Naive B cell (primary cell): ENCODE results near the gene DYNC1H1. TPM values are rescaled to one million over a fixed set of nuclear protein-coding genes. Genes with fewer than 3 reads are reported as not detected.
A peak's percentile ranks its signal among the peaks of the same experiment; 100 is the strongest.

Experiments
- ATAC-seq, 2 donors: fragments of 150-1000 bp; cut with Tn5 transposase; 2 replicates each; pipeline ENCODE4 v1.10.0; 2021; ENCODE audit warnings: low read depth in 2 of 2, mild to moderate bottlenecking in 2 of 2, moderate library complexity in 2 of 2
- DNase-seq: peaks from one replicate; pipeline ENCODE4 v3.0.0; 2022
- H3K27ac Mint-ChIP-seq, 6 donors: one replicate each; pipeline ENCODE4 v1.8.0; 2020 to 2022; ENCODE audit warnings: mild to moderate bottlenecking in 6 of 6, mixed read lengths in 6 of 6, moderate library complexity in 5 of 6, inconsistent platforms in 2 of 6
- H3K27me3 Mint-ChIP-seq, 3 donors: one replicate each; pipeline ENCODE4 v1.8.0; 2021 to 2022; ENCODE audit warnings: mixed read lengths in 3 of 3, mild to moderate bottlenecking in 1 of 3
- H3K36me3 Mint-ChIP-seq, 2 donors: one replicate each; pipeline ENCODE4 v1.8.0; 2020 to 2022; ENCODE audit warnings: mixed read lengths in 2 of 2, inconsistent platforms in 1 of 2, mild to moderate bottlenecking in 1 of 2
- H3K4me1 Mint-ChIP-seq, 3 donors: one replicate each; pipeline ENCODE4 v1.8.0; 2020 to 2022; ENCODE audit warnings: mixed read lengths in 3 of 3, inconsistent platforms in 1 of 3, mild to moderate bottlenecking in 1 of 3, moderate library complexity in 1 of 3
- H3K4me3 Mint-ChIP-seq, 8 donors: one replicate each; pipeline ENCODE4 v1.8.0; 2020 to 2022; ENCODE audit warnings: mild to moderate bottlenecking in 8 of 8, mixed read lengths in 8 of 8, moderate library complexity in 8 of 8, inconsistent platforms in 2 of 8
- H3K9me3 Mint-ChIP-seq, 7 donors: one replicate each; pipeline ENCODE4 v1.8.0; 2020 to 2022; ENCODE audit warnings: mixed read lengths in 7 of 7, mild to moderate bottlenecking in 5 of 7, inconsistent platforms in 2 of 7, moderate library complexity in 1 of 7
- polyA plus RNA-seq, 6 donors: library from polyadenylated mRNA; unstranded; fragments of 300-500 nt; fragmentation: Illumina TruSeq; gene quantifications; one replicate each; pipeline ENCODE4 v1.2.3, GENCODE V29; 2021; ENCODE audit warnings: low read depth in 6 of 6

DYNC1H1 gene
- polyA plus RNA-seq, 6 donors from 2014 or later, result 7.4 to 40.9 (median 27.7) TPM

DNA sequence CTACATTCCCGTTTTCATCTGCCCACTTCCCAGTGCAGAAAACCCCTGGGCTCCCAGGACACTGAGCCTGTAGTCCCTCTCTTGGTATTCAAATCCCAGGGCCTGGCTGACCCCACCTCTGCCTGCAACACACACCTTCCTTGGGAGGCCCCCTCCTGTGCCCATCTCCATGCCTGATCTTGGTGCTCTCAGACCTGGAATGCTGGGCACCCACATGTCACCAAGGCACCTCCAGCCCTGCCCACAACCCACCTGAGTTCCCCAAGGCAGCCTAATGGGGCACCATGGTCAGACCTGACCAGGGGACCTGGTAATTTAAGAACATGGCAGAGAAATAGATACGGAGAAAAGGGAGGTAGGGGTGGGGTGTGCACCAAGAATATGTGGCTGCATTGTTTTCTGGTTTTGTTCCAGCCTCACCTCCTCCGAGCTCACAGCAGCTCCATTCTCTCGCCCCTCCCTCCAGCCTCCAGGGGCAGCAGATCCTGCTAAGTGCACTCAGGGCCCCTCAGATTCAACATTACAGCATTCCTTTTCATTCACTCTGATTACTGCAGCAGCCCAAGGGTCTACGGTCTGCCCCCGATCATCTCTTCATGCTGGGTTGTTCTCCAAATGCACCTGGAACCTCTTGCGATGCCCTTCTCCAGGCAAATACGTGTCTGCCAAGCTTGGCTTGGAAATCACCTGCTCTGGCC is 131.6 kb downstream of the DYNC1H1 start:
- Mint-ChIP-seq H3K27ac (no peak overlapping the region), H3K4me1 (peaks cover under 1 to 7% (median 5%) of the 10 kb centered on the region in 3 donors), H3K9me3 (no peaks in the 10 kb centered on the region), H3K4me3 (peak overlapping the region in 1 of 8 donors; percentile 4), H3K27me3 (no peaks in the 10 kb centered on the region), H3K36me3 (no peaks in the 10 kb centered on the region)
- no peak for DNase-seq
- peak; percentile 21 for ATAC-seq

GRCh38 chr14:102096569-102097188 is 132.3 kb downstream of the DYNC1H1 start:
- Mint-ChIP-seq H3K36me3 (no peaks in the 10 kb centered on the region), H3K27ac (peak overlapping the region in 1 of 6 donors; percentile 82), H3K4me1 (peaks cover 0 to 6% (median 5%) of the 10 kb centered on the region in 3 donors), H3K9me3 (no peaks in the 10 kb centered on the region), H3K27me3 (no peaks in the 10 kb centered on the region), H3K4me3 (peak overlapping the region in 1 of 8 donors; percentile 4)
- DNase-seq (peak; percentile 42), ATAC-seq (peak; percentile 63 to 81)

DNA sequence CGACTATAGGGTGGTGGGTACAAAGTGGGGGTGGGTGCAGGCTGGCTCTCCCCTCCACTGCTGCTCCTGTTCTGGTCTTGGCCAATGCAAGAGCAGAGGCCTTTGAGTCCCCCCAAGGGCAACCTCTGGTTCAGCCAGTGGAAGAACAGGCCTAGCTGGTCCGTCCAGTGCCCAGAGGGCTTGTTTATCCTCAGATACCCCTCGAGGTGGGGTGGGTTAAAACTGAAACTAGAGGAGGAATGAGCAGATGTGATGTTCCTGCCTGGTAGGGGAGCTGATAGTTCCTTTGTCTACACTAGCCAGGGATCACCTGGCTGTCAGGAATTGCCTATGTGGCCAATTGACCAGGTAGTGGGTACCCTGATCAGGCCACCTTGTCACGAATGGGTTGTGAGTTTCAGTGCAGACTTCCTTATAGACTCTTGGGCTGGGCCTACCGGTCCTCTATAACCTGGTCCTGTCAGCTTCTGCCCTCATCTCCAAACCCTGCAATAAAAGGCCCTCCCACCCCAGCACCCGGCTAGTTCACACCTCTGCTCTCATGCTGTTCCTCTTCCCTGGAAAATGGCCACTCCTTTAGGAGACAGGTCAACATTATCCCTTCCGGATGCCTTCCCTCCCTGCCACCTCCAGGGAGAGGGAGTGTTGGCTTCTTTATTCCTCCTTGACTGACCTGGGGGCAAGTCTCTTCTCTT is 133.2 kb downstream of the DYNC1H1 start:
- Mint-ChIP-seq H3K4me1 (peaks cover 4 to 6% (median 5%) of the 10 kb centered on the region in 3 donors), H3K27me3 (no peaks in the 10 kb centered on the region), H3K4me3 (peak overlapping the region in 1 of 8 donors; percentile 35), H3K9me3 (no peaks in the 10 kb centered on the region), H3K27ac (no peak overlapping the region), H3K36me3 (no peaks in the 10 kb centered on the region)
- ATAC-seq (no peak), DNase-seq (no peak)

DNA sequence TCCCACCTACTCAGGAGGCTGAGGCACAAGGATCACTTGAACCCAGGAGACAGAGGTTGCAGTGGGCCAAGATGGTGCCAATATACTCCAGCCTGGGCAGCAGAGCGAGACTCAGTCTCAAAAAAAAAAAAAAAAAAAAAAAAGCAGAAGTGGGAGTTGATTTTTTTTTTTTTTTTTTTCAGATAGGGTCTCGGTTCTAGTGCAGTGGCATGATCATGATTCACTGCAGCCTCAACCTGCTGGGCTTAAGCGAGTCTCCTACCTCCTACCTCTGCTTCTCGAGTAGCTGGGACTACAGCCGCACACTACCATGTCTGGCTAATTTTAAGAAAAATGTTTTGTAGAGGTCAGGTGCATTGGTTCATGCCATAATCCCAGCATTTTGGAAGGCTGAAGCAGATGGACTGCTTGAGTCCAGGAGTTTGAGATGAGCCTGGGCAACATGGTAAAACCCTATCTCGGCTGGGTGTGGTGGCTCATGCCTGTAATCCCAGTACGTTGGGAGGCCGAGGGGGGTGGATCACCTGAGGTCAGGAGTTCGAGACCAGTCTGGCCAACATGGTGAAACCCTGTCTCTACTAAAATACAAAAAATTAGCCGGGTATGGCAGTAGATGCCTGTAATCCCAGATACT is 138.8 kb downstream of the DYNC1H1 start:
- peak; percentile 41 for DNase-seq
- Mint-ChIP-seq H3K36me3 (no peaks in the 10 kb centered on the region), H3K9me3 (no peaks in the 10 kb centered on the region), H3K27ac (peak overlapping the region in 3 of 6 donors; percentile 28 to 56 (median 34)), H3K4me1 (peaks cover 4 to 40% (median 30%) of the 10 kb centered on the region in 3 donors), H3K27me3 (no peaks in the 10 kb centered on the region), H3K4me3 (peak overlapping the region in 2 of 8 donors; percentile 40 to 45)
- peak; percentile 88 to 92 for ATAC-seq

DNA sequence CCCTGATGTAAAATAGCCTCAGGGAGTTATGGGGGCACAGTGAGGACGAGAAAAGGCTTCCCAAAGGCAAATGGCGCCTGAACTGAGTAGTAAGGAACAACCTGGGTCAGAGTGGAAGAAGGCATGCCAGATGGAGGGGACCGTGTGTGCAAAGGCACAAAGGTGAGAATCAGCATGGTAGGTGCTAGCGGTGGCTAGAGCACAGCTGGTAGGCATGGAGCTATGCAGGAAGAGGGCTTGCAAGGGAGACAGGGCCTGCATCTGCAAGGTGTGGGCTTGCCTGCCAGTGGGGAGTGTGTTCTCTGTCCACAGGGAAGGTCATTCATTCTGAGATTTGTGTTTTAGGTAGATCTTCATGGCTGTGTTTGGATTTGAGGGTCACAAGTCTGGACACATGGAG is 141.0 kb downstream of the DYNC1H1 start:
- DNase-seq, result no peak
- no peak for ATAC-seq
- Mint-ChIP-seq H3K4me1 (peaks cover 4 to 40% (median 30%) of the 10 kb centered on the region in 3 donors), H3K9me3 (peaks cover 0 to 8% (median 4%) of the 10 kb centered on the region in 7 donors), H3K27me3 (no peaks in the 10 kb centered on the region), H3K4me3 (no peak overlapping the region), H3K36me3 (no peaks in the 10 kb centered on the region), H3K27ac (peak overlapping the region in 3 of 6 donors; percentile 1 to 73 (median 25))

Other genes with a start within 250 kb of the DYNC1H1 start
- gene PPP2R5C, start 202.9 kb upstream of the DYNC1H1 start, polyA plus RNA-seq, result 100 to 1,000 TPM in 1 of 6 donors, 10 to 100 TPM in 5; 64.5 to 117 (median 92.9) TPM
- gene HSP90AA1, start 122.5 kb downstream of the DYNC1H1 start, polyA plus RNA-seq, result 100 to 1,000 TPM; 133 to 338 (median 304) TPM
- gene WDR20, start 175.3 kb downstream of the DYNC1H1 start, polyA plus RNA-seq, result 10 to 100 TPM; 11.2 to 23.1 (median 17.3) TPM